NCI-H2196 (cell line): ENCODE results near the gene NUDT14.

Experiments
- DNase-seq: peaks from one replicate; lab custom pipeline; 2025; ENCODE audit not compliant: unreplicated experiment; lab: John Stamatoyannopoulos, UW

Gene NUDT14

GRCh38 chr14:105177082-105177481, 4.0 kb downstream of the NUDT14 start:
- DNase-seq, result no peak

GRCh38 chr14:105176513-105176912, 4.6 kb downstream of the NUDT14 start:
- DNase-seq, result no peak

GRCh38 chr14:105173901-105174894, 6.9 kb downstream of the NUDT14 start:
- DNase-seq, result no peak

- no peak for DNase-seq
Observed at GRCh38 chr14:105173145-105173544, 8.0 kb downstream of the NUDT14 start.

- no peak for DNase-seq
Observed at GRCh38 chr14:105172476-105172875, 8.6 kb downstream of the NUDT14 start.

- peak; percentile 34 for DNase-seq
Observed at GRCh38 chr14:105171004-105171673, 10.0 kb downstream of the NUDT14 start.

GRCh38 chr14:105169776-105170655, 11.1 kb downstream of the NUDT14 start:
- no peak for DNase-seq

GRCh38 chr14:105168979-105169507, 12.1 kb downstream of the NUDT14 start:
- DNase-seq, result no peak

GRCh38 chr14:105168496-105168978, 12.6 kb downstream of the NUDT14 start, which contains the start of gene JAG2:
JAG2 (minus strand) TSS chr14:105168776; CDS start chr14:105168420, 356 bp downstream.
- DNase-seq, result peak; percentile 39

- DNase-seq, result no peak
Observed at GRCh38 chr14:105168093-105168420, 13.1 kb downstream of the NUDT14 start.

- peak; percentile 8 for DNase-seq
Observed at GRCh38 chr14:105167303-105168092, 13.6 kb downstream of the NUDT14 start.

GRCh38 chr14:105166571-105167302, 14.4 kb downstream of the NUDT14 start:
- no peak for DNase-seq

GRCh38 chr14:105165761-105166485, 15.2 kb downstream of the NUDT14 start:
- no peak for DNase-seq

GRCh38 chr14:105165134-105165704, 15.9 kb downstream of the NUDT14 start:
- DNase-seq, result peak; percentile 62

GRCh38 chr14:105163040-105163742, 17.9 kb downstream of the NUDT14 start:
- peak; percentile 42 for DNase-seq

GRCh38 chr14:105162669-105162979, 18.5 kb downstream of the NUDT14 start:
- no peak for DNase-seq

GRCh38 chr14:105161964-105162668, 19.0 kb downstream of the NUDT14 start:
- DNase-seq, result no peak
